Activated CD4-positive, alpha-beta T cell treated with anti-CD3 and anti-CD28 coated beads, Interleukin-2, amount 50 U/mL, for 48 hours (primary cell): ENCODE results near the gene HACD1.

Experiments used
- DNase-seq, 2 experiments: peaks; one replicate each; pipeline ENCODE4 v3.0.0-alpha.2; 2020

Gene HACD1

GRCh38 chr10:17617031-17617911 is at the start of gene HACD1:
TSS of gene HACD1 (minus strand) at chr10:17617374. CDS start at chr10:17617339, 35 bp downstream.
- DNase-seq, result peak; percentile 58 to 68

GRCh38 chr10:17665747-17666146 is 48.6 kb upstream of the HACD1 start:
- DNase-seq, result no peak

- no peak for DNase-seq
Observed at GRCh38 chr10:17663450-17663849, 46.3 kb upstream of the HACD1 start.

- DNase-seq, result no peak
Observed at GRCh38 chr10:17662193-17663138, 45.3 kb upstream of the HACD1 start.

GRCh38 chr10:17661510-17661909 is 44.3 kb upstream of the HACD1 start:
- DNase-seq, result no peak

- no peak for DNase-seq
Observed at GRCh38 chr10:17660921-17661320, 43.7 kb upstream of the HACD1 start.

GRCh38 chr10:17659365-17659764 is 42.2 kb upstream of the HACD1 start:
- no peak for DNase-seq

GRCh38 chr10:17657103-17657500 is 39.9 kb upstream of the HACD1 start:
- no peak for DNase-seq

GRCh38 chr10:17655567-17656146 is 38.5 kb upstream of the HACD1 start:
- no peak for DNase-seq

GRCh38 chr10:17655009-17655408 is 37.8 kb upstream of the HACD1 start:
- DNase-seq, result no peak

GRCh38 chr10:17652585-17652984 is 35.4 kb upstream of the HACD1 start:
- DNase-seq, result no peak

- DNase-seq, result no peak
Observed at GRCh38 chr10:17651896-17652295, 34.7 kb upstream of the HACD1 start.

GRCh38 chr10:17650416-17650815 is 33.2 kb upstream of the HACD1 start:
- DNase-seq, result no peak

- no peak for DNase-seq
Observed at GRCh38 chr10:17649836-17650235, 32.7 kb upstream of the HACD1 start.

- no peak for DNase-seq
Observed at GRCh38 chr10:17649052-17649451, 31.9 kb upstream of the HACD1 start.

- peak; percentile 56 to 70 for DNase-seq
Observed at GRCh38 chr10:17648243-17649035, 31.3 kb upstream of the HACD1 start.

- no peak for DNase-seq
Observed at GRCh38 chr10:17647326-17647725, 30.2 kb upstream of the HACD1 start.

- no peak for DNase-seq
Observed at GRCh38 chr10:17645621-17646345, 28.6 kb upstream of the HACD1 start.

- no peak for DNase-seq
Observed at GRCh38 chr10:17644485-17644943, 27.3 kb upstream of the HACD1 start.

GRCh38 chr10:17643755-17644484 is 26.7 kb upstream of the HACD1 start, which contains the start of gene STAM:
TSS of gene STAM (plus strand) at chr10:17644151. CDS start at chr10:17644340, 189 bp downstream.
- DNase-seq, result peak; percentile 92 to 94

- DNase-seq, result no peak
Observed at GRCh38 chr10:17643339-17643754, 26.2 kb upstream of the HACD1 start.
